Thoracic aorta (tissue), 2 donors: ENCODE data around the gene ADRA2C. TPM values are rescaled to one million over a fixed set of nuclear protein-coding genes. Genes with fewer than 3 reads are reported as not detected.

Source experiments
- ATAC-seq: fragments of 150-250 bp; one replicate; pipeline ENCODE4 v1.8.0; 2017; ENCODE audit warnings: low read depth; ENCODE audit not compliant: insufficient number of reproducible peaks, low FRiP score
- DNase-seq: peaks from one replicate; pipeline ENCODE4 v3.0.0-alpha.2; 2020; ENCODE audit warnings: low spot score
- H3K27ac ChIP-seq, 2 donors: fragments of 200-600 bp; sonication (generic); 1 replicate in 1 of 2; 2 replicates in 1 of 2; pipeline ENCODE4 v1.5.1; 2016; ENCODE audit warnings: mild to moderate bottlenecking in 2 of 2, moderate library complexity in 2 of 2
- H3K27me3 ChIP-seq: fragments of 200-600 bp; sonication (generic); replicated peaks from 2 replicates; pipeline ENCODE4 v1.6.0; 2016; ENCODE audit warnings: mild to moderate bottlenecking; ENCODE audit not compliant: insufficient read depth
- H3K36me3 ChIP-seq: fragments of 200-600 bp; sonication (generic); one replicate; pipeline ENCODE4 v1.5.1; 2016
- H3K4me1 ChIP-seq, 2 donors: fragments of 200-600 bp; sonication (generic); 1 replicate in 1 of 2; 2 replicates in 1 of 2; pipeline versions ENCODE4 v1.5.1 to v1.6.0; 2016; ENCODE audit warnings: low read depth in 2 of 2, mild to moderate bottlenecking in 1 of 2; ENCODE audit not compliant: control insufficient read depth in 1 of 2
- H3K4me3 ChIP-seq: fragments of 200-600 bp; sonication (generic); 2 replicates; pipeline ENCODE4 v1.5.1; 2016; ENCODE audit warnings: mild to moderate bottlenecking
- H3K9me3 ChIP-seq: fragments of 200-600 bp; sonication (generic); 2 replicates; pipeline ENCODE4 v1.5.1; 2016
- CTCF ChIP-seq: fragments of 200-600 bp; sonication (generic); IDR thresholded peaks from one replicate; pipeline ENCODE4 v1.5.1; 2019; ENCODE audit warnings: antibody characterized with exemption
- total RNA-seq, 2 donors: library from RNA; depleted of rRNA; stranded (reverse); fragments of >200 nt; gene quantifications; one replicate each; pipeline versions ENCODE4 v1.1.0 to v1.2.3, GENCODE V29; 2016

The ADRA2C gene
- total RNA-seq, 2 donors from 2014 or later: 105 to 232 TPM

- H3K36me3 ChIP-seq: no peaks in the 10 kb centered on the region
- DNase-seq: no peak
- H3K4me1 ChIP-seq: peaks cover 0 to 4% of the 10 kb centered on the region in 2 donors
- ATAC-seq: no peak
- TF ChIP-seq CTCF: no peak
- H3K9me3 ChIP-seq: peaks cover 3% of the 10 kb centered on the region
- H3K27me3 ChIP-seq: no peaks in the 10 kb centered on the region
- H3K4me3 ChIP-seq: no peak overlapping the region
- H3K27ac ChIP-seq: no peak overlapping the region
Observed at GRCh38 chr4:3791256-3791655, 25.1 kb downstream of the ADRA2C start.

GRCh38 chr4:3791910-3792542 lies 25.8 kb downstream of the ADRA2C start:
- DNase-seq (no peak), ATAC-seq (no peak)
- no peaks in the 10 kb centered on the region for H3K36me3 ChIP-seq
- peaks cover 3% of the 10 kb centered on the region for H3K9me3 ChIP-seq
- no peak overlapping the region for H3K4me3 ChIP-seq
- no peaks in the 10 kb centered on the region for H3K4me1 ChIP-seq
- TF ChIP-seq CTCF: no peak
- no peak overlapping the region for H3K27ac ChIP-seq
- no peaks in the 10 kb centered on the region for H3K27me3 ChIP-seq

- Histone ChIP-seq H3K9me3 (peaks cover 3% of the 10 kb centered on the region), H3K27ac (no peak overlapping the region), H3K4me1 (no peaks in the 10 kb centered on the region), H3K36me3 (no peaks in the 10 kb centered on the region), H3K4me3 (no peak overlapping the region), H3K27me3 (no peaks in the 10 kb centered on the region)
- no peak for TF ChIP-seq CTCF
- no peak for DNase-seq
- no peak for ATAC-seq
Observed at GRCh38 chr4:3792813-3793212, 26.6 kb downstream of the ADRA2C start.

GRCh38 chr4:3793545-3793944 lies 27.4 kb downstream of the ADRA2C start:
- no peak for DNase-seq
- Histone ChIP-seq H3K27ac (no peak overlapping the region), H3K4me3 (no peak overlapping the region), H3K27me3 (no peaks in the 10 kb centered on the region), H3K4me1 (no peaks in the 10 kb centered on the region), H3K36me3 (no peaks in the 10 kb centered on the region), H3K9me3 (peaks cover 3% of the 10 kb centered on the region)
- ATAC-seq: no peak
- no peak for TF ChIP-seq CTCF

GRCh38 chr4:3796960-3797359 lies 30.8 kb downstream of the ADRA2C start:
- Histone ChIP-seq H3K27ac (no peak overlapping the region), H3K36me3 (no peaks in the 10 kb centered on the region), H3K4me3 (no peak overlapping the region), H3K27me3 (no peaks in the 10 kb centered on the region), H3K4me1 (no peaks in the 10 kb centered on the region), H3K9me3 (peaks cover 3% of the 10 kb centered on the region)
- ATAC-seq: no peak
- no peak for TF ChIP-seq CTCF
- no peak for DNase-seq
